Common myeloid progenitor, CD34-positive (primary cell): Measurements from ENCODE around the gene PLCXD1.

Experiments used
- CTCF ChIA-PET: fragments of 350-600 bp; sonication (Branson Sonifier 250); formaldehyde crosslinking; loops from one replicate; lab custom pipeline; 2021; ENCODE audit warnings: antibody characterized with exemption; lab: Charles Lee
- POLR2A ChIA-PET: fragments of 350-600 bp; sonication (Branson Sonifier 250); formaldehyde crosslinking; loops from one replicate; lab custom pipeline; 2021; ENCODE audit warnings: antibody characterized with exemption; lab: Charles Lee
- DNase-seq, 3 donors: peaks; one replicate each; pipeline versions ENCODE4 v3.0.0 to v3.0.0-alpha.2; 2013
- H3K27ac ChIP-seq, 2 experiments: 1 replicate in 1 of 2; 2 replicates in 1 of 2; pipeline ENCODE4 v1.7.0; 2013; ENCODE audit warnings: inconsistent platforms in 2 of 2, low read length in 2 of 2, mild to moderate bottlenecking in 2 of 2, low read depth in 1 of 2, moderate library complexity in 1 of 2; ENCODE audit not compliant: severe bottlenecking in 2 of 2, insufficient read depth in 1 of 2, poor library complexity in 1 of 2
- H3K27me3 ChIP-seq, 5 experiments: replicated peaks in 2 of 5; 1 replicate in 3 of 5; 2 replicates in 2 of 5; pipeline versions ENCODE4 v1.6.1 to v1.7.0; 2013; ENCODE audit warnings: low read length in 4 of 5, mild to moderate bottlenecking in 2 of 5, moderate library complexity in 2 of 5, inconsistent platforms in 1 of 5; ENCODE audit not compliant: insufficient read depth in 5 of 5, control insufficient read depth in 4 of 5
- H3K36me3 ChIP-seq, 4 experiments: 1 replicate in 2 of 4; 2 replicates in 2 of 4; pipeline versions ENCODE4 v1.6.1 to v1.7.0; 2013; ENCODE audit warnings: low read length in 3 of 4, control low read depth in 1 of 4, mild to moderate bottlenecking in 1 of 4; ENCODE audit not compliant: control insufficient read depth in 4 of 4, insufficient read depth in 4 of 4
- H3K4me1 ChIP-seq, 4 experiments: 1 replicate in 3 of 4; 2 replicates in 1 of 4; pipeline versions ENCODE4 v1.6.1 to v1.7.1; 2013; ENCODE audit warnings: low read length in 3 of 4, mild to moderate bottlenecking in 3 of 4, control low read depth in 1 of 4, inconsistent platforms in 1 of 4, moderate library complexity in 1 of 4; ENCODE audit not compliant: control insufficient read depth in 4 of 4, insufficient read depth in 4 of 4; ENCODE audit errors: control extremely low read depth in 1 of 4
- H3K4me3 ChIP-seq, 7 experiments: 1 replicate in 4 of 7; 2 replicates in 3 of 7; pipeline versions ENCODE4 v1.5.1 to v1.7.0; 2013; ENCODE audit warnings: mild to moderate bottlenecking in 7 of 7, low read length in 6 of 7, moderate library complexity in 6 of 7, inconsistent platforms in 2 of 7, low read depth in 2 of 7, control low read depth in 1 of 7; ENCODE audit not compliant: insufficient read depth in 4 of 7, control insufficient read depth in 1 of 7; ENCODE audit errors: extremely low read depth in 1 of 7
- H3K9me3 ChIP-seq, 5 experiments: 1 replicate in 4 of 5; 2 replicates in 1 of 5; pipeline versions ENCODE4 v1.6.1 to v1.7.1; 2013; ENCODE audit warnings: low read length in 4 of 5, mild to moderate bottlenecking in 2 of 5, inconsistent platforms in 1 of 5, low read depth in 1 of 5, moderate library complexity in 1 of 5; ENCODE audit not compliant: control insufficient read depth in 4 of 5, insufficient read depth in 2 of 5; ENCODE audit errors: control extremely low read depth in 1 of 5
- WGBS: methylation state at CpG from one replicate; pipeline ENCODE4 v1.1.5; 2013; ENCODE audit not compliant: insufficient coverage; 5-methylcytosine and 5-hydroxymethylcytosine counted together

PLCXD1 gene

GRCh38 chrX:307261-308111 lies 26.3 kb downstream of the PLCXD1 start:
- no peaks in the 10 kb centered on the region for H3K4me1 ChIP-seq
- ChIA-PET POLR2A (no interaction called here), CTCF (no interaction called here)
- peaks cover 0 to 10% (median 0%) of the 10 kb centered on the region in 5 experiments for H3K9me3 ChIP-seq
- H3K4me3 ChIP-seq = no peak overlapping the region
- H3K36me3 ChIP-seq = peaks cover 7 to 76% (median 58%) of the 10 kb centered on the region in 4 experiments
- H3K27ac ChIP-seq = no peak overlapping the region
- no peak for DNase-seq
- no peaks in the 10 kb centered on the region for H3K27me3 ChIP-seq
- WGBS = 97% methylated on average over 58 of the region's 58 CpGs

GRCh38 chrX:308821-309520 lies 27.8 kb downstream of the PLCXD1 start:
- ChIA-PET POLR2A (no interaction called here), CTCF (no interaction called here)
- H3K9me3 ChIP-seq = peaks cover 0 to 10% (median 0%) of the 10 kb centered on the region in 5 experiments
- H3K36me3 ChIP-seq = peaks cover 9 to 81% (median 61%) of the 10 kb centered on the region in 4 experiments
- DNase-seq = no peak
- no peak overlapping the region for H3K4me3 ChIP-seq
- 95% methylated on average over 23 of the region's 30 CpGs for WGBS
- H3K27me3 ChIP-seq = no peaks in the 10 kb centered on the region
- no peak overlapping the region for H3K27ac ChIP-seq
- no peaks in the 10 kb centered on the region for H3K4me1 ChIP-seq

- no peak for DNase-seq
- Histone ChIP-seq H3K4me1 (no peaks in the 10 kb centered on the region), H3K9me3 (no peaks in the 10 kb centered on the region), H3K27ac (no peak overlapping the region), H3K27me3 (no peaks in the 10 kb centered on the region), H3K4me3 (no peak overlapping the region), H3K36me3 (peaks cover 12 to 84% (median 62%) of the 10 kb centered on the region in 4 experiments)
- POLR2A ChIA-PET = no interaction called here
- 91% methylated on average over 20 of the region's 25 CpGs for WGBS
- CTCF ChIA-PET = no interaction called here
Observed at GRCh38 chrX:310621-311155, 29.5 kb downstream of the PLCXD1 start.

- Histone ChIP-seq H3K4me3 (no peak overlapping the region), H3K36me3 (peaks cover 10 to 81% (median 59%) of the 10 kb centered on the region in 4 experiments), H3K27ac (no peak overlapping the region), H3K9me3 (no peaks in the 10 kb centered on the region), H3K27me3 (no peaks in the 10 kb centered on the region), H3K4me1 (no peaks in the 10 kb centered on the region)
- 95% methylated on average over 53 of the region's 69 CpGs for WGBS
- DNase-seq = no peak
- ChIA-PET CTCF (no interaction called here), POLR2A (no interaction called here)
Observed at GRCh38 chrX:311156-312129, 30.3 kb downstream of the PLCXD1 start.

- peaks cover 10 to 77% (median 56%) of the 10 kb centered on the region in 4 experiments for H3K36me3 ChIP-seq
Observed at GRCh38 chrX:312621-313331, 31.6 kb downstream of the PLCXD1 start.

GRCh38 chrX:313546-313945 lies 32.4 kb downstream of the PLCXD1 start:
- CTCF ChIA-PET = no interaction called here
- Histone ChIP-seq H3K36me3 (peaks cover 10 to 69% (median 52%) of the 10 kb centered on the region in 4 experiments), H3K9me3 (no peaks in the 10 kb centered on the region), H3K4me3 (no peak overlapping the region), H3K4me1 (peaks cover 0 to 4% (median 2%) of the 10 kb centered on the region in 4 experiments), H3K27ac (no peak overlapping the region), H3K27me3 (no peaks in the 10 kb centered on the region)
- WGBS = 98% methylated on average over 8 of the region's 8 CpGs
- no peak for DNase-seq
- POLR2A ChIA-PET = no interaction called here

More at GRCh38 chrX:312621-313331, 31.6 kb downstream of the PLCXD1 start:
- CTCF ChIA-PET = no interaction called here
- 95% methylated on average over 50 of the region's 54 CpGs for WGBS
- Histone ChIP-seq H3K27ac (no peak overlapping the region), H3K4me1 (peaks cover 0 to 4% (median 2%) of the 10 kb centered on the region in 4 experiments), H3K9me3 (no peaks in the 10 kb centered on the region), H3K27me3 (no peaks in the 10 kb centered on the region), H3K4me3 (no peak overlapping the region)
- POLR2A ChIA-PET = no interaction called here
- DNase-seq = no peak
